ENCODE data around the gene FLNB. TPM values are rescaled to one million over a fixed set of nuclear protein-coding genes. Genes with fewer than 3 reads are reported as not detected.

The FLNB gene
- total and polyA plus RNA-seq, 10 of the 15 experiments (the other 5 are each of a cell fraction or from before 2014, with no cell fraction given), result 13.6 to 51.8 (median 26.4) TPM

- Histone ChIP-seq H3K9me3 (replicated peaks; ENCODE audit: control insufficient read depth, insufficient read depth, low read length) (no peaks in the 10 kb centered on the region), H3K4me2 (ENCODE audit: control insufficient read depth, insufficient read depth) (no peak overlapping the region), H3K9ac (ENCODE audit: control insufficient read depth, insufficient read depth, low read length) (no peak overlapping the region), H3K79me2 (ENCODE audit: control insufficient read depth, insufficient read depth, low read length) (no peaks in the 10 kb centered on the region), H3K27me3 (replicated peaks in 1 of 2; ENCODE audit: control insufficient read depth in 2 of 2, insufficient read depth in 2 of 2, low read length in 1 of 2) (no peaks in the 10 kb centered on the region), H2AFZ (ENCODE audit: control insufficient read depth, low read depth, low read length) (no peak overlapping the region), H3K4me1 (ENCODE audit: control insufficient read depth, insufficient read depth, low read length) (no peaks in the 10 kb centered on the region), H3K4me3 (no peak overlapping the region), H4K20me1 (ENCODE audit: control insufficient read depth, insufficient read depth) (no peaks in the 10 kb centered on the region), H3K36me3 (ENCODE audit: control insufficient read depth in 2 of 2, insufficient read depth in 2 of 2, low read length in 1 of 2) (peaks cover 3 to 6% of the 10 kb centered on the region in 2 experiments; a peak in 2 of 4 replicates), H3K27ac (ENCODE audit: control insufficient read depth, insufficient read depth) (no peak overlapping the region)
- 100% methylated on average over 1 of the region's 1 CpG for WGBS (ENCODE audit: insufficient coverage, insufficient replicate concordance, low lambda C conversion rate, missing lambda C conversion rate)
- in situ Hi-C loops (cut with MboI), result no loop called here
- DNase-seq (ENCODE audit: low read depth, low spot score) (no peak), ATAC-seq (no peak), FAIRE-seq (no peak)
- SMC1A ChIA-PET (ENCODE audit: uncharacterized antibody, unreplicated experiment), result interaction anchor here (1.4 kb wide), 1 partner anchor 153 kb away, joined by 3 read pairs; no protein-coding TSS in a partner anchor
- CTCF ChIA-PET, result interaction anchor here (8.4 kb wide), 1 partner anchor 151 kb away, joined by 78 read pairs; the partner anchor contains the start of gene FLNB
- BruUV-seq (replicated peaks), result no TSS peak
- POLR2A ChIA-PET, result no interaction called here
- RAD21 ChIA-PET (ENCODE audit: unreplicated experiment), result no interaction called here
- intact Hi-C loops (cut with micrococcal nuclease; ENCODE audit: unreplicated experiment), result no loop called here
- TF ChIP-seq BCL3 (IDR thresholded peaks at IDR 0.05; ENCODE audit: borderline replicate concordance, insufficient read depth, low read depth, low read length, poor library complexity, severe bottlenecking), result no peak
- no peak for TF ChIP-seq TCF3 (IDR thresholded peaks at IDR 0.05; ENCODE audit: borderline replicate concordance, insufficient read depth, low read depth, low read length)
- TF ChIP-seq NFYA (IDR thresholded peaks at IDR 0.05; ENCODE audit: borderline replicate concordance, low read depth, low read length), result no peak
- no peak for TF ChIP-seq BMI1 (IDR thresholded peaks at IDR 0.05; ENCODE audit: borderline replicate concordance)
- no peak for TF ChIP-seq ZBTB33 (IDR thresholded peaks at IDR 0.05)
- TF ChIP-seq ZBTB40 (IDR thresholded peaks at IDR 0.05; ENCODE audit: borderline replicate concordance), result no peak
- TF ChIP-seq ZBED1 (IDR thresholded peaks at IDR 0.05; ENCODE audit: borderline replicate concordance), result no peak
- TF ChIP-seq NR2F1 (conservative IDR thresholded peaks at IDR 0.05), result no peak
- no peak for TF ChIP-seq HDAC6 (IDR thresholded peaks at IDR 0.05; ENCODE audit: unreplicated experiment)
- no peak for TF ChIP-seq CBX5 (IDR thresholded peaks at IDR 0.05; ENCODE audit: low read depth)
- TF ChIP-seq SREBF1 (IDR thresholded peaks at IDR 0.05; ENCODE audit: low read length), result no peak
- TF ChIP-seq MXI1 (IDR thresholded peaks at IDR 0.05; ENCODE audit: low read depth, low read length), result no peak
- TF ChIP-seq WRNIP1 (IDR thresholded peaks at IDR 0.05; ENCODE audit: borderline replicate concordance, low read depth, low read length), result no peak
- no peak for TF ChIP-seq E2F4 (IDR thresholded peaks at IDR 0.05; ENCODE audit: low read depth, low read length)
- no peak for TF ChIP-seq HSF1 (IDR thresholded peaks at IDR 0.05; ENCODE audit: low read depth, low read length)
These were observed 152.2 kb downstream of the FLNB start for GRCh38 chr3:58160399-58160798.

Measured in GM12878 (cell line).